Nephron (organoid): Measurements from ENCODE around the gene CCL27.

Source experiments
- H3K27ac Mint-ChIP-seq, 3 experiments: 2 replicates each; pipeline ENCODE4 v1.8.0; 2020; ENCODE audit warnings: mixed read lengths in 3 of 3, mild to moderate bottlenecking in 2 of 3, moderate library complexity in 1 of 3
- H3K27me3 Mint-ChIP-seq: 2 replicates; pipeline ENCODE4 v1.8.0; 2021; ENCODE audit warnings: low read depth, mild to moderate bottlenecking, moderate library complexity, mixed read lengths
- H3K36me3 Mint-ChIP-seq: 2 replicates; pipeline ENCODE4 v1.8.0; 2020; ENCODE audit warnings: low read depth, mixed read lengths
- H3K4me1 Mint-ChIP-seq: 2 replicates; pipeline ENCODE4 v1.8.0; 2020; ENCODE audit warnings: mixed read lengths
- H3K4me3 Mint-ChIP-seq, 3 experiments: 2 replicates each; pipeline ENCODE4 v1.8.0; 2020; ENCODE audit warnings: mild to moderate bottlenecking in 3 of 3, mixed read lengths in 3 of 3, moderate library complexity in 2 of 3
- H3K9me3 Mint-ChIP-seq: 2 replicates; pipeline ENCODE4 v1.8.0; 2020; ENCODE audit warnings: mixed read lengths
- CTCF ChIP-seq, 3 experiments: fragments of 200-600 bp; sonication (generic); IDR thresholded peaks; one replicate each; pipeline ENCODE4 v1.5.0; 2021; ENCODE audit warnings: antibody characterized with exemption in 3 of 3; ENCODE audit not compliant: unreplicated experiment in 3 of 3

Gene CCL27

GRCh38 chr9:34637356-34638137, 24.9 kb downstream of the CCL27 start, which contains the start of gene SIGMAR1:
Gene SIGMAR1, minus strand, starts transcription at chr9:34637787. Its CDS starts 90 bp downstream, at chr9:34637697.
- Mint-ChIP-seq H3K27me3 (peaks cover 7% of the 10 kb centered on the region), H3K4me3 (peak within 1 kb of the TSS; percentile 87 to 94 (median 91)), H3K27ac (peak within 1 kb of the TSS; percentile 77 to 95 (median 94)), H3K9me3 (no peaks in the 10 kb centered on the region), H3K4me1 (peaks cover 31% of the 10 kb centered on the region), H3K36me3 (peaks cover 6% of the 10 kb centered on the region)
- TF ChIP-seq CTCF (IDR thresholded peaks at IDR 0.05; ENCODE audit: unreplicated experiment in 3 of 3): no peak

GRCh38 chr9:34636791-34637355, 25.6 kb downstream of the CCL27 start:
- peaks cover 13% of the 10 kb centered on the region for H3K27me3 Mint-ChIP-seq

GRCh38 chr9:34635556-34635955, 26.9 kb downstream of the CCL27 start:
- Mint-ChIP-seq H3K4me1 (peaks cover 31% of the 10 kb centered on the region), H3K36me3 (peaks cover 6% of the 10 kb centered on the region), H3K27me3 (peaks cover 26% of the 10 kb centered on the region), H3K4me3 (peak overlapping the region; percentile 71 to 80 (median 78)), H3K27ac (no peak overlapping the region), H3K9me3 (no peaks in the 10 kb centered on the region)
- no peak for TF ChIP-seq CTCF (IDR thresholded peaks at IDR 0.05; ENCODE audit: unreplicated experiment in 3 of 3)

More at GRCh38 chr9:34636791-34637355, 25.6 kb downstream of the CCL27 start:
- Mint-ChIP-seq H3K4me1 (peaks cover 31% of the 10 kb centered on the region), H3K9me3 (no peaks in the 10 kb centered on the region), H3K27ac (peak overlapping the region; percentile 55 to 77 (median 58)), H3K36me3 (peaks cover 6% of the 10 kb centered on the region), H3K4me3 (peak overlapping the region; percentile 87 to 94 (median 91))
- no peak for TF ChIP-seq CTCF (IDR thresholded peaks at IDR 0.05; ENCODE audit: unreplicated experiment in 3 of 3)

GRCh38 chr9:34634551-34635248, 27.8 kb downstream of the CCL27 start:
- H3K4me3 Mint-ChIP-seq: peak overlapping the region; percentile 56 to 72 (median 72)
- peaks cover 6% of the 10 kb centered on the region for H3K36me3 Mint-ChIP-seq

More at GRCh38 chr9:34634551-34635248, 27.8 kb downstream of the CCL27 start:
- H3K27ac Mint-ChIP-seq: peak overlapping the region in 1 of 3 experiments; percentile 49
- H3K9me3 Mint-ChIP-seq: no peaks in the 10 kb centered on the region
- H3K27me3 Mint-ChIP-seq: peaks cover 35% of the 10 kb centered on the region
- H3K4me1 Mint-ChIP-seq: peaks cover 31% of the 10 kb centered on the region
- no peak for TF ChIP-seq CTCF (IDR thresholded peaks at IDR 0.05; ENCODE audit: unreplicated experiment in 3 of 3)
